HG03378 (cell line): ENCODE results near the gene CALML6.
"Not testable (repeated sequence)": the region's sequence is repeated elsewhere in the genome, so short reads cannot be mapped to it uniquely, and the experiment has no call there.

ENCODE experiments used
- ATAC-seq: cut with Tn5 transposase; IDR thresholded peaks from one replicate; pipeline ENCODE4 v1.9.1; 2021; ENCODE audit warnings: mild to moderate bottlenecking, moderate library complexity; ENCODE audit not compliant: unreplicated experiment

CALML6 gene

DNA sequence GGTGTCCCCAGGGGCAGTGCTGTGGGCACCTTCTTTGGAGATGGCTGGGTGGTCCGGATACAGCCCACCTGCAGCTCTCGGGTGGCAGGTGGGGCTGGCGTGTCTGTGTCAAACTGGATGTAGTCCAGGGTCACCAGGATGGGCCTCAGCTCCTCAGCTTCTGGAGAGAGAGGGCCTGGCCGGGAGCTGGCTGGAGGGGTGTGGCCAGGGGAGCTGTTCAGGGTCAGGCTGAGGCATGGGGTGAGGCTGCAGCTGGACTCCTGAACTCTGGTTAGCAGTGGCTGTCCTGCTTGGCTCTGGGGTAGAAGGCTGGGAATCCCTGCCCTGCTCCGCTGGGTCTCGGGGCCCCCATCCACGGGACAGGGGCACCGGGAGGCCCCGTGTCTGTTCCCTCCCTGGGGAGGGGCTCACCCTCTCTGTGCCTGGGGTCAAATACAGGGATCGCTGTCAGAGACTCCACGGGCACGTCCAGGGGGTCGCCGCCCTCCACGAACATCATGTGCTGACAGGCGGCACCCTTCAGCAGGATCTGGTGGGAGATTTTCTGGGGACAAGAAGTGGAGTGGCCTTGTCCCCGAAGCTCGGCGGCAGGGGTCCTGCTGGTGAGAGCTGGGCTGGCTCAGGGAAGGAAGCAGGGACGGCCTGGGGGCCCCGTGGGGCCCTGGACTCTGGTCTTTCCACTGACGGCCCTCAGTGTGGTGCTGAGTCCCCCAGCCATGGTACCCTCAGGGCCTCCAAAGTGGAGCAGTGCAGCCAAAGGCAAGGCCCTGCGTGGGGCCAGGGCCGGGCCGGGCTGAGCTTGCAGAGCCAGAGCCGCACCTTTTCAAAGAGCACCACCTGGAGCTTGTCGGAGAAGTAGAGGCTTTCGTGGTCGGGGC, 8.1 kb downstream of the CALML6 start:
- ATAC-seq, result no peak

DNA sequence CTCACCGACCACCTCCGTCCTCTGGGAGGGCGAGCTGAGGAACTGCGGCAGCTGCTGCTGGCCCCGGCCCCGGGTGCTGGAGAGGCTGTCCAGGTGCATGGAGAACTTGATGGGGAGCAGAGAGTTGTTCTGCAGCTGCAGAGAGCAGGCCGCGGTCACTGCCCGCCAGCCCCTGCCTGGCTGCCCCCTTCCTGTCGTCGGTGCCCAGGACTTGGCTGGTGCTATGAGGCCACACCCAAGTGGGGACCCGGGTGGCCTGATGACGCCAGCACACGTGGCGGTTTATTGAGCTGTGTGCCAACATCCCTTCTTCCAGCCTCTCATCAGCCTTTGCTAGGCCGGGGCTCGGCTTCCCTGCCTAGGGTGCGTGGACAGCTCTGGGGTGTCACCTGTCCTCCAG, 9.3 kb downstream of the CALML6 start:
- ATAC-seq, result no peak

GRCh38 chr1:1924849-1925248, 9.8 kb downstream of the CALML6 start:
- ATAC-seq, result no peak

DNA sequence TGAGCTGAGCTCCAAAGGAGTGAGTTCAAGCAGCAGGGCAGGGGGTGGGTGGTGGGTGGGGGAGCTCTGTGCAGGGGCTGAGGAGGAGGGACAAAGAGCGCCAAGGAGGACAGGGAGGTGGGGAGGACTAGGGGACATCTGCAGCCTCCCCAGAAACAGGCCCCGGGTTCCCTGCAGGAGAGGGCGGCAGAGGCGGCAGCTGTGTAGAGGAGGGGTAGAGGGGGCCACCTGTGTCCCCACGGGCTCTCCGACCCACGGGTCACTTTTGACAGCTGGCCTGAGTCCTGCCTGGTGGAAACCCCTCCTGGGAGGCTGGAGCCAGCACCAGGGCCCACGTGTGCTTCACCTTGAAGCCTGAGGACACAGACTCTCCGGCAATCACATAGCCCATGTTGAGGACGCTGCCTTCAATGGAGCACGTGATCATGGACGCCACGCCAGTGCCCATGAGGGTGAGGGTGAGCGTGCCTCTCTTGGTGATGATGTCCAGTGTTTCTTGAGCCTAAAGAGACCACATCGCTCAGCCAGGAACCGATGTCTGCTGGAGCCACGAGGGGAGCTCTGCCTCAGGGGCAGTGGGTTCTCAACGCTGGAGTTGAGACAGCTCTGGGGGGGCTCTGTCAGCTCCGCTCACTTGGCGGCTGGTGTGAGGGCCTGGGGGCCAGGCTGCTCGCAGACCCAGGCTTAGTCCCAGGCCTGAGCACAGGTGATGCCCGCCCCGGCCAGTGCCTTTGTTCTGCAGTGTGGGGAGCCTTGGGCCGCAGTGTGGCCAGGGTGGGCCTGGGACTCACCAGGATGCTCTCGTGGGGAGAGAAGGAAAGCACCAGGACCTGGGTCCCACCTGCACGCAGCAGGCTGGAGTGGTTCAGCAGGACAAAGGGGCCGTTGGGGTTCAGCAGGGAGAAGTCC, 10.6 kb downstream of the CALML6 start:
- ATAC-seq, result no peak

DNA sequence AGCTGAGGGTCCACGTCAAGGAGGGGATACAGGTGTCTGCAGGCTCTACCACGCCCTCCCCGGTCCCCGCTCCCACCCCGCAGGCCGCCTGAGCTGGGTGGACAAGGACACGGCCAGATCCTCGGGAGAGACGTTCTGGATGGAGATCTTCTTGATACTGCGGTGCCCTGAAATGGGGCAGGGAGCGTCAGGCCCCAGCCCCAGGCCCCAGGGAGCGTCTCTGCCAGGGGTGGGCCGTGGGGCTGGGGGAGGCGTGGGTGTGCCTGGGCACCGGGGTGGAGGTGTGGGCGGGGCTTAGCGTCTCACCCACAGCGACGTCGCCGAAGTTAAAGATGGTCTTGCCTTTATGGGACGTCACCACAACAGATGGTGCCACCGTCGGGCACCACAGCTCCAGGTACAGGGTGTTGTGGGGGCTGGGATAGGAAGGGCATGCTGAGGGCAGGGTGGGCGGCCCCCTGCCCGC, 11.3 kb downstream of the CALML6 start:
- no peak for ATAC-seq

DNA sequence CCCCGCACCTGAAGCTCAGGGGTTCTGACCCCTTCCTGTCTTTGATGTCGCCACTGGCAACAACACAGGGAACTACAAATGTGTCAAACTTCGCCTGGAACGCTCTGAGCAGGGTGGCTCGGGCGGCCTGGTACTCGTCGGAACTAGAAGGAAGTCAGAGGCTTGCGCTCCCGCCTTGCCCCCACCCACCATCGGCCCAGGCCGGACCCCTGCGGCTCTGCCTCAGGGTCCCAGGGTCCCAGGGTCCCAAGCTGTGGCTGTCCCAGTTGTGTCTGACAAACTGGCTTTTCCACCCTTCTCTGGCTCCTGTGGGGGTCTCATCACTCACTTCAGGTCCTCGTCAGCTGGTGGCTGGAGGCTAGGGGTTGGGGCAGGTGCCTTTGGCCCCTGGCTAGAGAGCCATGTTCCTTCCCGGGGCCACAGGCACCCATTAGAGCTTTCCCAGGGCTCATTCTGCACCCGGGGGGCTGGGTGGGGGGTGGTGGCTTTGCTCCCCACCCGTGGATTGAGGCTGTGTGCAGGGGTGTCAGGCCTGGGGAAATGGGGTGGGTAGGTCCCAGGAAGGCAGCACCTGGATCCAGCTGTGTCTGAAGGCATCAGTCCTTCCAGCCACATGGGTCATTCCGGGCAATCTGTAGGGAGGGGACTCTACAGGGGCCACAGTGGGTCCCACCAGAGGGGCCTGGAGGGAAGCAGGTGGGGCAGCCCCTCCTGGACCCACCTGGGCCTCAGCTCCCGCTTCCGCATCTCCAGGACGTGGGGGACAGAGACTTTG, 12.0 kb downstream of the CALML6 start:
- no peak for ATAC-seq

- no peak for ATAC-seq
Observed at GRCh38 chr1:1927751-1928150, 12.7 kb downstream of the CALML6 start.

DNA sequence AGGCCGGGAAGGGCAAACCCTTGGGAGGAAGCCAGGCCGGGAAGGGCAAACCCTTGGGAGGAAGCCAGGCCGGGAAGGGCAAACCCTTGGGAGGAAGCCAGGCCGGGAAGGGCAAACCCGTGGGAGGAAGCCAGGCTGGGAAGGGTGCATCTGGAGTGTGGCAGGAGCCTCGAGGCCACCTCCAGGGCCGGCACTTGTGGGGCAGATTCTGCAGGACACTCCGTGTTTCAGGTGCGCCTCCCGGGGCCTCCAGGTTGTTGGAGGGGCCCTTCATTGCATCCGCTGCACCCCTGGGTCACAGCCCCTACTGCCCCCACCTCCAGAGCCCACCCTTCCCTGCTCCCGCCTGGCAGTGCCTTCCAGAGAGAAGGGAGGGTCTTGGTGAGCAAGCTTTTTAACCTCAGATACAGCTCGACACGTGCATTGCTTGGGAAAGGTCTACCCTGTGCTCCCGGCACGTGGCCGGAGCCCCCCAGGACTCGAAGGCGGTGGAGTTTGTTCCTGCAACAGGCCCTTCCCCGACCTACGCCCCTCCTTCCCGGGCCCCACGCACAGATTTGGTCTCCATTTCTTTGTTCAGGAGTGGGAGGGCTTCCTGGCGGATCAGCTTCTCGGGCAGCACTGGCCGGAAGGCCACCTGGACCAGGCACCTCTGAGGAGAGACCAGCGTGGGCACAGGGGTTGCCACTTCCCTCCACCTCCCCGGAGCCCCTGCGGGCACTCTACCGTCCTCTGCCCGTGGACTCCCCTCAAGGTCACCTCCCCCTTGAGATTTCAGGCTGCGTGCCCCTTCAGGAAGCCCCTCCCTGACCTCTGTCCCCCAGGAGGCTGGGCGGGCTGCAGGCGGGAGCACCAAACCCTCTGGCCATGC, 13.4 kb downstream of the CALML6 start:
- no peak for ATAC-seq

- no peak for ATAC-seq
Observed at GRCh38 chr1:1929102-1929638, 14.1 kb downstream of the CALML6 start.

- no peak for ATAC-seq
Observed at GRCh38 chr1:1929639-1930545, 14.8 kb downstream of the CALML6 start.

DNA sequence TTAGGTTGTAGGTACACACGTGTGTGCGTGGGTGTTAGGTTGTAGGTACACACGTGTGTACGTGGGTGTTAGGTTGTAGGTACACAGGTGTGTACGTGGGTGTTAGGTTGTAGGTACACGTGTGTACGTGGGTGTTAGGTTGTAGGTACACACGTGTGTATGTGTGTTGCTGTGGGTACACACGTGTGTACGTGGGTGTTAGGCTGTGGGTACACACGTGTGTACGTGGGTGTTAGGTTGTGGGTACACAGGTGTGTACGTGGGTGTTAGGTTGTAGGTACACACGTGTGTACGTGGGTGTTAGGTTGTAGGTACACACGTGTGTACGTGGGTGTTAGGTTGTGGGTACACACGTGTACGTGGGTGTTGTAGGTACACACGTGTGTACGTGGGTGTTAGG, 19.8 kb downstream of the CALML6 start:
- not testable (repeated sequence) for ATAC-seq

DNA sequence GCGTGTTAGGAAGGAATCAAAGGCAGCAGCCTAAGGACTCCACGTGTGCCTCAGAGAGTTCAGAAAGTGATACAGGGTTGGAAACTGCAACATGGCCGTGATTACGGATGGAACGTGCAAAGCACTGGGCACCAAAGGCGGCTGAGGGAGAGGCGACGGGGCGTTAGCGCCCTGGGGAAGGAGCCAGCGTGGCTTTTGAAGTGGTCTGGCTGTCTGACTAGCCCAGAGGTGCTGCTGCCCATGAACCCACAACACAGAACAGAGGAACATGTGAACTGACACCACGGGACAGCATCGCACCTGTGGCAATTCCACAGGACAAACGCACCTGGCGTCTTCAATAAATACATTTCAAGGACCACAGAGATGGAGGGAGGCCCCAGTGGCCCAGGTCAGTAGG, 22.0 kb downstream of the CALML6 start:
- ATAC-seq, result no peak

DNA sequence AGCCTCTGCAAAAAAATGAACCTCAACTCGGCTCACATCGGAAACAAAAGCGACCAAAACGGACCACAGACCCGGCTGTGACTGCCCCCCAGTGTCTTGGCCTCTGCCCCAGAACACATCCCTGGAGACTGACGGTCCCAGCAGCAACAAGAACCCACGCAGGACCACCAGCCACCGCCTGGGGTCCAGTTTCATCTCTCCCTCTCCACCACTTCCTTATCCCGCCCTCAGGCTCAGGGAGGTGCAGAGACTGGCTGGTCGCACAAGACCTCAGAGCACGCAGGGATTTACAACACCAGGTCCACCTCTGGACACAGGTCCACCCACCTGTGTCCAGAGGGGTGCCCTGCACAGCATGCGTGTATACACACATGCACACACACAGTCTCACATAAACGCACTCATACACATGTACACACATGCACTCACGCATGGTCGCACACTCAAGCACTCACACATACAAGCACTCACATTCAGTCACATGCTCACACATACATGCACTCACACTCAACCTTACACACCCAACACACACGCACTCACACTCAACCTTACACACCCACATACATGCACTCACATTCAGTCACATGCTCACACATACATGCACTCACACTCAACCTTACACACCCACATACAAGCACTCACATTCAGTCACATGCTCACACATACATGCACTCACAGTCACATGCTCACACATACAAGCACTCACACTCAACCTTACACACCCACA, 22.7 kb downstream of the CALML6 start:
- ATAC-seq, result no peak

DNA sequence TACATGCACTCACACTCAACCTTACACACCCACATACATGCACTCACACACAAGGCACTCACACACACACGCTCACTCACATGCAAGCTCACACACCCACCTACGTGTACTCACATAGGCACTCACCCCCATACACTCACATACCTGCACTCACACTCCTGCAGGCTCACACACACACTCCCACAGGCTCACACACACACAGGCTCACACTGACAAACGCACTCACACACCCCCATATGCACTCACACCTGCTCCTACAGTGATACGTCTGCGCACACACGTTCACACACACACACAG, 23.2 kb downstream of the CALML6 start:
- no peak for ATAC-seq

DNA sequence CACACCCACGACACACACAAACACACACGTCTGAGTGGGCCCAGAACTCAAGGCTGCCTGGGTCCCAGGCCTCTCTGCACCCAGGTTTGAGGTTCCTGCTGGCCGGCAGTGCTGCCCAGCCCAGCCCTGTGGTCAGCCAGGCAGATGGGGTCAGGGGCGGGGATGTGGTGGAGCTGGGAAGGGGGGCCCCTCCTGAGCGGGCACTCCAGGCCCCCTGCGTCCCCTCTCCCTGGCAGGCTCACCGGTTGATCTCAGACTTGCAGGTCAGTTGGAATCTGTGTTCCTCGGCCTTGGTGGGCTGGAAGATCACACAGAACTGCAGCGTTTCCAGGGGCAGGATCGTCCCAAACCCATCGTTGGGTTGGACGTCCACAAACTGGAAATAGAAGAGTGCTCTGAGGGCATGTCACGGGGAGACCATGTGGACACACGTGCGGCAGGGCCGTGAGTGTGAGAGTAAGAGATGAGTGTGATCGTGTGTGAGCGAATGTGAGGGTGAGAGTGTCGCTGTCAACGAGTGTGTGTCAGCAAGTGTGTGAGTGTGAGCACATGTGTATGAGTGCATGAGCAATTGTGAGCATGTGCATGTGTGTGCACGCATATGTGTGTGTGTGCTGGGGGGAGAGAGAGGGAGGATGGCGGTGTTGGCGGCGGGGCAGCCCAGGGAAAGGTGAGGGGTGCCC, 23.7 kb downstream of the CALML6 start:
- ATAC-seq, result no peak

DNA sequence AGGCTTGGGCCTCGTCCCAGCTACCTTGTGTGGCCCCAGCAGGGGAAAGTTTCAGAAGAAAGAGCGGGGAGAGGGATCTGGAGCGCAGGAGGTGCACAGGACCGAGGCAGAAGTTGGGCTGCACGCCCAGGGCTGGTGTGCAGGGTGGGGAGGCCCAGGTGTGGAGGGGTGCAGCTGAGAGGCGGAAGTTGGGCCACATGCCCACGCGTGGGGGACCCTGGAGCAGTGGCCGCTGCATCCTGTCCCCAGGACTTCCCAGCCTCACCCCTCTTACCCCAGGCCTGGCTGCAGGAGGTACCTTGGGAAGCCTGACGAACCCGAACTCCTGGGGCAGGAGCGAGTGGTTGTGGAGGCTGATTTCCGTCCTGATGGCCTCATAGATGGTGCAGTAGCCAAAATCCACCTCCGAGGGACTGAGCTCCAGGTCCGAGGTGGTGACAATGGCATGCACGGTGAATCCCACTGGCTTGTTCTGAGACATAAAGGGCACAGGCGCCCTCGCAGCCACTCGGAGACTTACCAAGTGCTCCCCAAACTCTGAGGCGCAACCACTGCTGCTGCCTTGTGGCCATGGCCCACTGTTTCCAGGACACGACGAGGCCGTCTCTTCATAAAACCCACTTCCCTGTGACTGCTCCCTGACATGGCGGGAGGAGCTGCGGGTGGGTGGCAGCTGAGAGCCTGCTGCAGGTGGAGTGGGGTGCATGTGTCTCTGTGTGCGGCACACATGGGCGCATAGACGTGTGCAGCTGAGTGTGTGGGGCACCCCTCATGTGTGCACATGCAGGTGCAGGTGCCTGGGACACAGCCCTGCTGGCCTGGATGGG, 24.4 kb downstream of the CALML6 start:
- no peak for ATAC-seq

GRCh38 chr1:1940123-1940425, 25.0 kb downstream of the CALML6 start:
- no peak for ATAC-seq
